ENCODE results near the gene PCLO.

DNA sequence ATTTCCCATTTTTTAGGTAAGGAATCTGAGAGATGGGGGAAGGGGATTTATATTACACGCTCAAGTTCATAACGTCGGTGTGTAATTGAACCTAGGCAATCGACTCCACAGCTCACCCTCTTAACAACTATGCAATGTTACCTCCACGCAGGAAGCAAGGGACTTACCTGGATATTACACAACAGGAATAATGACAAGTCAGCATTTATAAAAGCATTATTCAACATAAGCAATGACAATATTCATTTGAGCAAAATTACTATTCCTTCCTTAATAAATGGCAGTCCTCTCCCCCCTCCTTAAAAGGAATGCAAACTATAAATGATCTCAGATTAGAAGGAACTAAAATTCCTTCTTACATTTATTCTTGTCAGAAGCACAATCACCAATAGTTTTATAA, 104.0 kb downstream of the PCLO start:
- no peak for TF ChIP-seq CTCF (IDR thresholded peaks at IDR 0.05)
- TF ChIP-seq POLR2A (IDR thresholded peaks at IDR 0.05): no peak

All from body of pancreas (tissue), 4 donors.